OCI-LY7 (cell line): ENCODE data around the gene PLEK2. TPM values are rescaled to one million over a fixed set of nuclear protein-coding genes. Genes with fewer than 3 reads are reported as not detected.
A peak's percentile ranks its signal among the peaks of the same experiment; 100 is the strongest.

Experiments
- BruUV-seq: library from RNA; stranded (reverse); fragments of 400-500 nt; replicated peaks from 2 replicates; lab custom pipeline; 2021; lab: Mats Ljungman, UMichigan
- CTCF ChIA-PET: fragments of 300-600 bp; sonication (Branson Sonifier 250); formaldehyde crosslinking; loops from one replicate; lab custom pipeline; 2022; ENCODE audit warnings: antibody characterized with exemption; ENCODE audit not compliant: unreplicated experiment; lab: Charles Lee
- POLR2A ChIA-PET: fragments of 300-600 bp; sonication (Branson Sonifier 250); formaldehyde crosslinking; loops from one replicate; lab custom pipeline; 2022; ENCODE audit warnings: antibody characterized with exemption; lab: Charles Lee
- DNase-seq: peaks from one replicate; pipeline ENCODE4 v3.0.0-alpha.2; 2015; ENCODE audit warnings: low spot score
- H2AFZ ChIP-seq: fragments of 200-600 bp; sonication (generic), shearing (Covaris generic); 2 replicates; pipeline ENCODE4 v1.6.1; 2014; ENCODE audit warnings: mild to moderate bottlenecking, antibody characterized with exemption, low read length, moderate library complexity
- H3K27ac ChIP-seq: fragments of 200-600 bp; sonication (generic); 2 replicates; pipeline ENCODE4 v1.5.1; 2014; ENCODE audit warnings: mixed run types, low read depth, mild to moderate bottlenecking, moderate library complexity, low read length, inconsistent platforms; ENCODE audit not compliant: poor library complexity, severe bottlenecking
- H3K36me3 ChIP-seq: fragments of 200-600 bp; sonication (generic); 2 replicates; pipeline ENCODE4 v1.6.1; 2014; ENCODE audit warnings: mild to moderate bottlenecking, antibody characterized with exemption, low read length, moderate library complexity, mixed read lengths; ENCODE audit not compliant: insufficient read depth
- H3K4me1 ChIP-seq: fragments of 200-600 bp; sonication (generic); 2 replicates; pipeline ENCODE4 v1.5.1; 2014; ENCODE audit warnings: mild to moderate bottlenecking, low read length; ENCODE audit not compliant: insufficient read depth, poor library complexity, severe bottlenecking
- H3K4me2 ChIP-seq: fragments of 200-600 bp; sonication (generic); 2 replicates; pipeline ENCODE4 v1.6.1; 2014; ENCODE audit warnings: mild to moderate bottlenecking, low read length
- H3K4me3 ChIP-seq: fragments of 200-600 bp; sonication (generic); 2 replicates; pipeline ENCODE4 v1.5.1; 2014; ENCODE audit warnings: mild to moderate bottlenecking, low read depth, low read length; ENCODE audit not compliant: poor library complexity, severe bottlenecking
- H3K79me2 ChIP-seq: fragments of 200-600 bp; sonication (generic); 2 replicates; pipeline ENCODE4 v1.6.1; 2016; ENCODE audit warnings: low read depth, mild to moderate bottlenecking, low read length, moderate library complexity, mixed read lengths; ENCODE audit not compliant: insufficient read depth
- H3K9me2 ChIP-seq: fragments of 200-600 bp; sonication (generic); 2 replicates; pipeline ENCODE4 v1.6.1; 2016; ENCODE audit warnings: mild to moderate bottlenecking, low read length, mixed read lengths; ENCODE audit not compliant: insufficient read depth
- H3K9me3 ChIP-seq: fragments of 200-600 bp; sonication (generic); 2 replicates; pipeline ENCODE4 v1.6.1; 2014; ENCODE audit warnings: mild to moderate bottlenecking, mixed run types, low read length, mixed read lengths
- H4K20me1 ChIP-seq: fragments of 200-600 bp; sonication (generic); 2 replicates; pipeline ENCODE4 v1.6.1; 2014; ENCODE audit warnings: mild to moderate bottlenecking, antibody characterized with exemption, low read length, moderate library complexity, mixed read lengths; ENCODE audit not compliant: insufficient read depth
- EZH2phosphoT487 ChIP-seq: fragments of 200-600 bp; sonication (generic); IDR thresholded peaks from 2 replicates; pipeline ENCODE4 v1.6.1; 2018; ENCODE audit warnings: low read depth, borderline replicate concordance, mild to moderate bottlenecking, mixed run types, antibody characterized with exemption, low read length, moderate library complexity, mixed read lengths
- intact Hi-C: fragments of 100-400 bp; cut with micrococcal nuclease; formaldehyde crosslinking; loops from one replicate; pipeline ENCODE4 v1.10.0; 2022; ENCODE audit not compliant: unreplicated experiment
- total RNA-seq, 2 experiments: library from RNA; depleted of rRNA in 1 of 2; stranded (reverse); fragments of >200 nt in 1 of 2; shearing (Covaris generic) in 1 of 2; gene quantifications; 2 replicates each; pipeline ENCODE4 v1.2.3, GENCODE V29; 2014 to 2022
- TF ChIP-seq, protein P1 (sequence below): fragments of 200-600 bp; sonication (generic); conservative IDR thresholded peaks from 2 replicates; pipeline ENCODE4 v1.5.1; 2014; ENCODE audit warnings: mild to moderate bottlenecking, antibody characterized with exemption, low read length, moderate library complexity, mixed read lengths

Gene PLEK2
- total RNA-seq, 2 experiments from 2014 or later: not detected

DNA sequence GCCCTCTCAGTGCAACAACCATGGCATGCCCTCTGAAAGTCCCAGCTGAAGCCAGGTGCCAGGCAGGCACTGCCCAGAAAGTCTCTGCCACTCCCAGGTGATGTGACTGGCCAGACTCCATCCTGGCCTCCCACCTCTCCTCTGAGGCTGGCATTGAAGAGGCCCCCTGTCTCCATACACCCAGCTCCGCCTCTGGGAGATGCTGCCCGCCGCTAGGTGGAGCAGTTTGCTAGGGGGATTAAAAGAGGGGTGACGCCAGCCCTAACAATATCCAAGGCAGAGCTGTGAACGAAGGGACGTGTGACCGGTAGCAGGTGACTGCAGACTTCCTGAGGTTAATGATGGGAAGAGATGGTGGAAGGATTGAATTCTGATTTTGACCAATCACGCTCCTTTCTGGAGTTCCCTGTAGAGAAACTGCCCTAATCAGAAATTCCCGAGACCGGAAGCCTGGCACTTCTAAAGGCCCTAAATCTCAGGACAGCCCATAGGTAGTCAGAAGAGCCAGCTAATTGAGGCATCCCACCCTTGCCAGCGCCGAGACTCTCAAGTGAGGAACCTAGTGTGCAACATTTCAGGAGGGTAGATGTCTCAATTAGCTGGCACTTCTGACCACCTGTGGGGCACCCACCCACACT is 8.3 kb upstream of the PLEK2 start:
- no peak overlapping the region for H2AFZ ChIP-seq
- CTCF ChIA-PET: interaction anchor here (1.1 kb wide), 1 partner anchor 284 kb away, joined by 4 read pairs; no protein-coding TSS in a partner anchor

DNA sequence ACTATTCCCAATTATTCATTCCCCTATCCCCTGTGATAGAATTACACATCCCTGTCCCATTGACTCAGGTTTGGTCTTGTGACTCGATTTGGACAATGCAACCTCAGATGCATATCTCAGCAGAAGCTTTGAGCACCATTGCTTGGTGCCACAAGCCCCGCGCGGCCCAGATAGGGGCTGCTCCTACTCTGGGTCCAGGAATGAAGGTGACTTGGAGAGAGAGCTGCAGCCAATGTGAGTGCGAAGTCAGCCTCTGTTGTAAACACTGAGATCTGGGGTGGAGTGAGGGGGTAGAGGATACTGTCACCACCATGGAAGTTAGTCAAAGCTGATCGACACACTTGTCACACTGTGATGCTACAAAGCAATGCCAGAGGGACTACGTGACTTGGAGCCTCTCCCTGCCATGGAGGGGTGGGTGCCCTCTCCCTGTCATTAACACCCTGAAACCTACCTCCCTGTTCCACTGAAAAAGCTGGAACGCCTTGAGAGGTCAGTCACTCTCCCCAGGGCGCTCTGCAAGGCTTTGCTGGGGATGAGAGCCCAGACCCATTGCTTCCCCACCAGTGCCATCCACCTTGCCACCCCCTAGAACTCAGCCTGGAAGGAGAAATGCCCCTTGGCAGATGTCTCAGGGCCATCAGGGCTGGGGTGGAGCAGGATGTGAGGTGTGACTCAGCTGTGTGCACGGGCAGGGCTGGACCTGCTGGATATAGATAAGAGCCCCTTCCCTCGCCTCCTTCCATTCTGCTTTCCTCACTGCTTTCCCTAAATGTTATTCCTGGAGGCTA is 6.6 kb upstream of the PLEK2 start:
- Histone ChIP-seq H3K4me2 (no peak overlapping the region), H4K20me1 (no peaks in the 10 kb centered on the region), H3K27ac (no peak overlapping the region), H3K9me3 (no peaks in the 10 kb centered on the region), H2AFZ (no peak overlapping the region), H3K79me2 (no peaks in the 10 kb centered on the region), H3K4me3 (no peak overlapping the region), H3K4me1 (peaks cover 3% of the 10 kb centered on the region), H3K36me3 (no peaks in the 10 kb centered on the region), H3K9me2 (no peaks in the 10 kb centered on the region)
- no TSS peak for BruUV-seq
- TF ChIP-seq, protein P1, sequence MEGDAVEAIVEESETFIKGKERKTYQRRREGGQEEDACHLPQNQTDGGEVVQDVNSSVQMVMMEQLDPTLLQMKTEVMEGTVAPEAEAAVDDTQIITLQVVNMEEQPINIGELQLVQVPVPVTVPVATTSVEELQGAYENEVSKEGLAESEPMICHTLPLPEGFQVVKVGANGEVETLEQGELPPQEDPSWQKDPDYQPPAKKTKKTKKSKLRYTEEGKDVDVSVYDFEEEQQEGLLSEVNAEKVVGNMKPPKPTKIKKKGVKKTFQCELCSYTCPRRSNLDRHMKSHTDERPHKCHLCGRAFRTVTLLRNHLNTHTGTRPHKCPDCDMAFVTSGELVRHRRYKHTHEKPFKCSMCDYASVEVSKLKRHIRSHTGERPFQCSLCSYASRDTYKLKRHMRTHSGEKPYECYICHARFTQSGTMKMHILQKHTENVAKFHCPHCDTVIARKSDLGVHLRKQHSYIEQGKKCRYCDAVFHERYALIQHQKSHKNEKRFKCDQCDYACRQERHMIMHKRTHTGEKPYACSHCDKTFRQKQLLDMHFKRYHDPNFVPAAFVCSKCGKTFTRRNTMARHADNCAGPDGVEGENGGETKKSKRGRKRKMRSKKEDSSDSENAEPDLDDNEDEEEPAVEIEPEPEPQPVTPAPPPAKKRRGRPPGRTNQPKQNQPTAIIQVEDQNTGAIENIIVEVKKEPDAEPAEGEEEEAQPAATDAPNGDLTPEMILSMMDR: no peak
- no peak for TF ChIP-seq EZH2phosphoT487
- CTCF ChIA-PET: no interaction called here
- DNase-seq: no peak
- intact Hi-C loops: no loop called here
- POLR2A ChIA-PET: interaction anchor here (1.0 kb wide), 1 partner anchor 50 kb away, joined by 3 read pairs; no protein-coding TSS in a partner anchor

More for the DNA sequence above, 8.3 kb upstream of the PLEK2 start:
- Histone ChIP-seq H3K9me3 (no peaks in the 10 kb centered on the region), H3K4me2 (no peak overlapping the region), H3K4me3 (no peak overlapping the region), H3K4me1 (peaks cover 3% of the 10 kb centered on the region), H3K36me3 (no peaks in the 10 kb centered on the region), H4K20me1 (no peaks in the 10 kb centered on the region), H3K9me2 (no peaks in the 10 kb centered on the region), H3K79me2 (no peaks in the 10 kb centered on the region), H3K27ac (no peak overlapping the region)
- intact Hi-C loops: loop anchor here (1.0 to 10.0 kb wide), 2 partner anchors 255 to 284 kb away; no protein-coding TSS in a partner anchor
- no TSS peak for BruUV-seq
- TF ChIP-seq, protein P1: peak; percentile 90
- TF ChIP-seq EZH2phosphoT487: no peak
- DNase-seq: peak; percentile 67
- POLR2A ChIA-PET: interaction anchor here (0.7 kb wide), 1 partner anchor 274 kb away, joined by 3 read pairs; no protein-coding TSS in a partner anchor
